DMS79 treated with DMSO at 0.1 percent for 48 hours (cell line): ENCODE data around the gene PACS1.
"Not testable (repeated sequence)": the region's sequence is repeated elsewhere in the genome, so short reads cannot be mapped to it uniquely, and the experiment has no call there.

Source experiments
- DNase-seq: peaks from one replicate; lab custom pipeline; 2025; lab: John Stamatoyannopoulos, UW

PACS1 gene

DNA sequence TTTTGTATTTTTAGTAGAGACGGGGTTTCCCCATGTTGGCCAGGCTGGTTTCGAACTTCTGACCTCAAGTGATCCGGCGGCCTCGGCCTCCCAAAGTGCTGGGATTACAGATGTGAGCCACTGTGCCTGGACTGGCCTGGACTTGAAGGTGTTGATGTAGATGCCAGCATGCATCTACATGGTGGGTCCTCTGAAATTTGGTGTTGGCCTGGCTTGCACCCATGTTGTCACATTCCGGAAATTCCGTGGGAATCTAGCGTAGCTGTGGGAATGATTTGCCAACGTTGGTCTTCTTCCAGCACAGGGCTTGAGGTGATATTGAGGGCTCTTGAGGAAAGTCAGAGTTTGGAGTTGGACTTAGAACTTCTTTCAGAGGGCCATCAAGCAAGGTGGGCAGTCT lies 6.5 kb downstream of the PACS1 start:
- DNase-seq = no peak

DNA sequence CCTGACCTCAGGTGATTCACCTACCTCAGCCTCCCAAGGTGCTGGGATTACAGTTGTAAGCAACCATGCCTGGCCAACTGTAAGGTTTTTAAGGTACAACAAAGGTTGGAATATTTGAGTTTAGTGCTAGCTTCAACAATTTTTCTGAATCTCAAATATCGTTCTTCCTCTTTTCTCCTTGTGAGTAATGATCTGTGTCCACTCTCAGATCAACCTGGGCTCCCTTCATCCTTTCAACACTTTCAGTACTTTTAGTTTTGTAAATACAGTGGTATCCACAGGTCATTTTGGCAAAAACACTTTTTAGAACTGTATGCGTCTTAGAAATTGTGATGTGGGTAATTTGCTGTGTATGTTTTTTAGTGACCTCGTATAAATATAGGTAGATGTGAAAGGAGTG lies 7.9 kb downstream of the PACS1 start:
- DNase-seq = no peak

DNA sequence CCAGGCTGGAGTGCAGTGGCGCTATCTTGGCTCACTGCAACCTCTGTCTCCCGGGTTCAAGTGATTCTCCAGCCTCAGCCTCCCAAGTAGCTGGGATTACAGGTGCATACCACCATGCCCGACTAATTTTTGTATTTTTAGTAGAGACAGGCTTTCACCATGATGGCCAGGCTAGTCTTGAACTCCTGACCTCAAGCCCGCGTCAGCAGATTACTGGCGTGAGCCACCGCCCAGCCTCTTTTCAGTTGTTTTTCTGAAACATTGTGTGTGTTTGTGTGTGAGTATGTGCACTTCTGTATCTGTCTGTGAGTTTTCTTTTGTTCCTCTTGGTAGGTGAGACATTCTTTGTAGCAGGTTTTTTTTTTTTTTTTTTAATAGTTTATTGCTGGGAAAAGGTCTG lies 8.9 kb downstream of the PACS1 start:
- not testable (repeated sequence) for DNase-seq

DNA sequence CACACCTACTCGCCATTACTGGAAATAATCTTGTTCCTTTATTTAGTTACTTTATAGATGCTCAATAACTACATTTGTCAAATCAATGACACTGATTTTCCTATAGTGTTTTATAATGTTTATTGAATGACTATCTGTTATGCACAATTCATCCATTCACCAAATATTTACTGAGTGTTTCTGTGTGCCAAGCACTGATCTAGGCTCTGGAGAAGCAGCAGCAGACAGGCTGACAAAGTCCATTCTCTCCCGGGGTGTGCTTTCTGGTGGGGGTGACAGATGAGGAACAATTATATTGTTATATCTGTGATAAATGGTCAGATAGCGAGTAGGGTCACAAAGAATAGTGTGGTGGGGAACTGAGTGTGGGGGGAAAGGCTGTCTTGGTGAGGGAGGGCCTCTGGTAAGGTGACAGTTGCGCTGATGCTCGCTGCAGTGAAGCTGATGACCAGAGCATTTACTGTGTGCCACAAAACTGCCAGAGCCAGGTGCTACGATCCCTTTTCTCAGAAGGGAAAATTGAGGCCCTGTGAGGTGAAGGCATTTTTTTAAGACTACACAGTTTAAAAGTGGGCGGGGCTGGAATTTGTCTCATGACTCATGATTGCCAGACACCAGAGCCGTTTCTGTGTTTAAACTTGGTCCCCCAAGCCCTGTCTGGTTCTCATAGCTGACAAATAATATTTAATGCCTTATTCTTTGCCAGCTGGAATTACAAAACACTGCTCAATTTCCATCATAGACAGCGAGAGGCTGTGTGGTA lies 10.2 kb downstream of the PACS1 start:
- DNase-seq = no peak

GRCh38 chr11:66081505-66081904 lies 11.4 kb downstream of the PACS1 start:
- peak; percentile 87 for DNase-seq

DNA sequence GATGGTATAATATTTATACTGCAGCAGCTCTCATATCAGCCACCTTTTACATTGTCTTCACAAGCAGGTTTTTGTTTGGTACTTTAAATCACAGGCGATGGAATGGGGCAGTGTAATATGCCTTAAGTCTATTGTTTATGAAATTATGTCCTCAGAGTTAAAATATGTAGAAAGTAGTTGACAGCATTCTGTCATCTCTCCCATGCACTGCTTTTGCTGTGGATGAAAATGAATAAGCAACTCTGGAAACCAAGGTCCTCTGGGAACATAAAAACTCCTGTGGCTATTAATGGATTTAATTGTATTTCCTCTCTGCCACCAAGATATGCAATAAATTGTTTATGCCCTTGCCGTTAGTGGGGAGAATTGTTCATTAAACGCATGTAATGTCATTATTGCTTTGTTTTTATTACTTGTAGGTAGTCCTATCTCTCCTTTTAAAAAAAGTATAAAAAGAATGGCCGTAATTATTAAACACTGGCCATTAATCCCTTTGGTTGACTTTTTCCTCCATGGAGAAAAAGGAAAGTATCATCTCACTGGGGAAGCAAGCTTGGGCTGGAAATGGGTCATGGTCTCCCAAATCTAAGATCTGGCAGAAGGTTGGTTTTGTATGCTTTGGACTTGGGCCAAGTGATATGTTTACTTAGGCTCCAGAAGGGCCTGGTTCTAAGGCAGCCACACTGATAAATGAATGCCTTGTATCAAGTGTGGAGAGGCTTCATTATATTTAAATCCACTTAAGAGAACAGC lies 13.1 kb downstream of the PACS1 start:
- DNase-seq = peak; percentile 95

DNA sequence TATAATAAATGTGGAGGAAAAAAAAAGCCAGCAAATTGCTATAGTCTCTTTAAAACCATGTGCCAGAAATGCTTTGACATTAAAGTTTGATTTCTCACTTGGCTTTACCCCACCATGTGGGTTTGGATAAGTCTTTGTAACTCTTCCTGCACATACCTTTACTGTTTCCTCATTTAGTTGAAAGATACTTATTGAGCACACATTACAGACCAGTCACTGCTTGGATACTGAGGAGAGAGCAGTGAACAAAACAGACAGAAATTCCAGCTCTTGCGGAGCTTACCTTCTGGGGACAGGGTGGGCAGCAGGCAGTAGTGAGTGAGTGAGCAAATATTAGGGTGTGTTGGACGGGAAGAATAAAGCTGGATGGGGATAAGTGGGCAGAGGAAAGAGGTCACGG lies 13.7 kb downstream of the PACS1 start:
- peak; percentile 41 for DNase-seq

DNA sequence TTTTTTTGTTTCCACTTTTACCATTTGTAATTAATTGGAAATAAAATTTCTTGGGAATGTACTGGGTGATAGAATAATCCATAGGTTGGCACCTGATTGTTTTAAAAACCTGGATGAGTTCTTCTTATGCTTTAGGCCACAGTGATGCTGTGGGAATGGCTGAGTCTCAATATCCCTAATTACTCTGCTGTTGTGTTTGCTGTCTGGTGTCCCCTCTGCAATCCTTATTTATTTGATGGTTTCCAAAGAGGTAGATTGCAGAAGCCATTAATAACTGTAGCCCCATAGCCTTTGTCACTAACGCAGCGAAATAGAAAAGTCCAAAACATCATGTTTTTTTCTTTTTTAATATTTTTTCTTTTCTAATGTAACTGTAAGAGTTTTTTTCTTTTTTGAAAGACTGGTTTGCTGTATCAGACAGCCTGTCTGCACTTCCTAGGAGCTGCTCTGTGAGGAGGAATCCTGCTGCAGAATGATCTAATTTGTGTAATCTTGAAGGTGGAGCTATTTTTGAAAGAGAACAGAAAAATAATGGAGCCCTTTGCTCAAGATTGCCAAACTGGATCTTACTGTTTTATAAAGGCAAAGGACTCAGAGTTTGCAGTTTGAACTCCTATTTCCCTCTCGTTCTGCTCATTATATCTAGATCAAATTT lies 14.9 kb downstream of the PACS1 start:
- DNase-seq = no peak

DNA sequence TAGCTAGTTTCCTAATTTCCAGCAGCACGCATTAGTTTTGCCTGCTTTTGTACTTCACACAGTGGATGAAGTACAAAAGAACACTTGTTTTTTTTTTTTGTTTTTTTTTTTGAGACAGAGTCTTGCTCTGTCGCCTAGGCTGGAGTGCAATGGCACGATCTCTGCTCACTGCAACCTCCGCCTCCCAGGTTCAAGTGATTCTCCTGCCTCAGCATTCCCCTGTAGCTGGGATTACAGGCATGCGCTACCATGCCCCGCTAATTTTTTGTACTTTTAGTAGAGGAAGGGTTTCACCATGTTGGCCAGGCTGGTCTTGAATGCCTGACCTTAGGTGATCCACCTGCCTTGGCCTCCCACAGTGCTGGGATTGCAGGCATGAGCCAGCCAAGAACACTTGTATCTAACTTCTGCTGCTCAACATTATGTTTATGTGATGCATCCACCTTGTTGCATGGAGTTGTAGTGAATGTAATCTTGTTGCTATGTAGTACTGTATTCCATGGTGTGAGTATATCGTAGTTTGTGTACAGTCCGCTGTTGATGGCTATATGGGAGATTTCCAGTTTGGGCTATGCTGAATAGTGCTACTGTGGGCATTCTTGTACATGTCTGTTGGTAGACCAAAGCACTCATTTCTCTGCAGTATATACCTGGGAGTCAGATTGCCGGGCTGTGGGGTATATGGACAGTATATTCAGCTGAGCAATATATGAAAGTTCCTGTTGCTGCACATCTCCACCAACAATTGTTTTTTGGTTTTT lies 17.3 kb downstream of the PACS1 start:
- DNase-seq = no peak

GRCh38 chr11:66089067-66089466 lies 19.0 kb downstream of the PACS1 start:
- DNase-seq = no peak

GRCh38 chr11:66090288-66090687 lies 20.2 kb downstream of the PACS1 start:
- no peak for DNase-seq

DNA sequence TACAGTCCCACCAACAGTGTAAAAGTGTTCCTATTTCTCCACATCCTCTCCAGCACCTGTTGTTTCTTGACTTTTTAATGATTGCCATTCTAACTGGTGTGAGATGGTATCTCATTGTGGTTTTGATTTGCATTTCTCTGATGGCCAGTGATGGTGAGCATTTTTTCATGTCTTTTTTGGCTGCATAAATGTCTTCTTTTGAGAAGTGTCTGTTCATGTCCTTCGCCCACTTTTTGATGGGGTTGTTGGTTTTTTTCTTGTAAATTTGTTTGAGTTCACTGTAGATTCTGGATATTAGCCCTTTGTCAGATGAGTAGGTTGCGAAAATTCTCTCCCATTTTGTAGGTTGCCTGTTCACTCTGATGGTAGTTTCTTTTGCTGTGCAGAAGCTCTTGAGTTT lies 22.1 kb downstream of the PACS1 start:
- not testable (repeated sequence) for DNase-seq

DNA sequence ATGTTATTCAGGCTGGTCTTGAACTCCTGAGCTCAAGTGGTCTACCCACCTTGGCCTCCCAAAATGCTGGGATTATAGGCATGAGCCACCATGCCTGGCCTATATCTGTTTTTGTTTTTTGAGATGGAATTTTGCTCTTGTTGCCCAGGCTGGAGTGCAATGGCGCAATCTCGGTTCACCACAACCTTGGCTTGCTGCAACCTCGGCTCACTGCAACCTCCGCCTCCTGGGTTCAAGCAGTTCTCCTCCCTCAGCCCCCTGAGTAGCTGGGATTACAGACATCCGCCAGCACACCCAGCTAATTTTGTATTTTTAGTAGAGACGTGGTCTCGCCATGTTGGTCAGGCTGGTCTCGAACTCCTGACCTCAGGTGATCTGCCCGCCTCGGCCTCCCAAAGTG lies 29.7 kb downstream of the PACS1 start:
- DNase-seq = not testable (repeated sequence)

GRCh38 chr11:66100272-66101065 lies 30.4 kb downstream of the PACS1 start:
- DNase-seq = peak; percentile 96

DNA sequence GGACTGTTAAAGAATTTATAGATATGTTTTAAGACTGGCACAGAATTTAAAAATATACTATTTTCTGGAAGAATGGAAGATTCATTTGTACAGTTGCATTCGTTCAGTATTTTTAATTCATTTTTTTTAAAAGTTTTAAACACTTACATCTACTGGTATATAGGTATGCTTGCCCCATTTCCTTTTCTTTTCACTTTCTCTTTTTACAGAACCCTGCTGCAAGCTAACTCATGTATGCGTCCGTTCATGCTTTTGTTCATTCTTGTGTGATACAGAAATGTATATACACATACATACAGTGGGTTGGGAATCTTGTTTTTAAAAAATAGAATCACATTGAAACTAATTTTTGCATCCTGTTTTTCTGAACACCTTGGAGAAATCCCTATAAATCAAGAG lies 31.0 kb downstream of the PACS1 start:
- DNase-seq = no peak

DNA sequence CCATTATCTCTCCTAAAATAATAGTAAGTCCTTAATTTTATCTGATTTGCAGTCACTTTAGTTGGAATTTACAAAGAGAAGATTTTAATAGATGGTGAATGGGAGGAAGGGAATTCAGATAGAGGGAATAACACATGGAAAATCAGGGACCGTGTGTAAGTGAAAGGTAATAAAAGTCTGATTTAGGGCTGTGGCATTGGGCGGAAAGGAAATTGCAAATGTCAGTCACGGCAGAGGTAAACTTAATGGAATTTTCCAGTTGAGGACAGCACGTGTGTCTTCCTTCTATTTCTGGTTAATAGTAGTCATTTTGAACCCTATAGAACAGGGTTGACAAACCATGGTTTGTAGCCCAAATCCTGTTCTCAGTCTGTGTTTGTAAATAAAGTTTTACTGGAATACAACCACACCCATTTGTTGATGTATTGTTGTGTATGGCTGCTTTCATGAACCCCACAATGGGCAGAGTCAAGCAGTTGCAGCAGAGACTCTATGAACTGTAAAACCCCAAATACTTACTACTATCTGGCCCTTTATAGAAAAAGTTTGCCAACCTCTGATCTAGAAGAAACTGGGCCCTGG lies 34.1 kb downstream of the PACS1 start:
- no peak for DNase-seq

DNA sequence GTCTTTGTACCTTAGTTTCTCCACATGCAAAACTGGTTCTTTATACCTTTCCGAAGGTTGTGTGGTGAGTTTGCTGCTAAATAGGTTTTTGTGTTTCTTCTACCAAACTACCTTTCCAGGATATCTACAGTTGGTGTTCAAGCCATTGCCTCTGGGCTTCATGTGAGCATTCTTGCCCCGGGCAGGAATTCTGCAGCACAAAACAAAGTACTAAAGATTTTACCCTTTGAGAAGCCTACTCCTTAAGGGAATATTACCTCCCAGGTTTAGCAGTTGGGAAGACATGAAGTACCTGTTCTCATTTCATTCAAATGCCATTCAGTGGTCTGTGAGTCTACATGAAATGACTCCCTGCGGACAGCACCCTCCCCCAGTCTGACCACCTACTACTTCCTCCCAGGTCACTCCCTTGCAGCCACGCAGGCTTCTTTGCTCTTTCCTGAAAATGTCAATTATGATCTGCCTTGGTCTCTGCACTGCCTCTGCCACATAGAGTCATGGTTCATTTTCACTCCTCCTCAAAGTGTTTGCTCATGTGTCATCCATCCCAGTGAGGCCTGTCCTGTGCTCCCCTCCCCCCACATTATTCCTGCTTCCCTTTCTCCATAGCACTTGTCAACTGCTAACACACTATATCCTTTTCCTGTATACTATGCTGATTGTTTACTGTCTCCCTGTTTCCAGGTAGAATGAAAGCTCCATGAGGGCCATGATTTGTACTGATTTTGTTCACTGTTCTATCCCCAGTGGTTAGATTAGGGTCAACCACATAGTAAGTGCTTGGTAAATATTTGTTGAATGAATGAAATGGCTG lies 36.9 kb downstream of the PACS1 start:
- DNase-seq = no peak

- no peak for DNase-seq
Measured at GRCh38 chr11:66107600-66108510, 37.8 kb downstream of the PACS1 start.

- no peak for DNase-seq
Measured at GRCh38 chr11:66109294-66109693, 39.2 kb downstream of the PACS1 start.
